Skeletal muscle satellite cell (primary cell): ENCODE results near the gene IGF2.

Experiments used
- H3K27me3 ChIP-seq: 2 replicates; pipeline ENCODE4 v1.7.0; 2013; ENCODE audit warnings: low read length; ENCODE audit not compliant: control insufficient read depth, insufficient read depth
- H3K36me3 ChIP-seq: 2 replicates; pipeline ENCODE4 v1.7.0; 2013; ENCODE audit warnings: mild to moderate bottlenecking, control low read depth, low read length; ENCODE audit not compliant: insufficient read depth
- H3K4me1 ChIP-seq: 2 replicates; pipeline ENCODE4 v1.7.0; 2013; ENCODE audit warnings: low read length; ENCODE audit not compliant: control insufficient read depth, insufficient read depth
- H3K4me2 ChIP-seq: 2 replicates; pipeline ENCODE4 v1.7.0; 2013; ENCODE audit warnings: mild to moderate bottlenecking, low read length
- H3K4me3 ChIP-seq: 2 replicates; pipeline ENCODE4 v1.7.0; 2013; ENCODE audit warnings: low read length
- H3K9ac ChIP-seq: 2 replicates; pipeline ENCODE4 v1.7.0; 2013; ENCODE audit warnings: mild to moderate bottlenecking, low read depth, low read length, moderate library complexity
- H3K9me3 ChIP-seq: replicated peaks from 2 replicates; pipeline ENCODE4 v1.7.0; 2013; ENCODE audit warnings: mild to moderate bottlenecking, control low read depth, low read length

IGF2 gene

GRCh38 chr11:2168286-2169004 is 29.3 kb upstream of the IGF2 start:
- H3K9me3 ChIP-seq, result no peaks in the 10 kb centered on the region
- no peaks in the 10 kb centered on the region for H3K4me1 ChIP-seq
- H3K9ac ChIP-seq, result no peak overlapping the region
- H3K4me3 ChIP-seq, result no peak overlapping the region
- H3K27me3 ChIP-seq, result peaks cover 18% of the 10 kb centered on the region
- no peaks in the 10 kb centered on the region for H3K36me3 ChIP-seq
- H3K4me2 ChIP-seq, result no peak overlapping the region

DNA sequence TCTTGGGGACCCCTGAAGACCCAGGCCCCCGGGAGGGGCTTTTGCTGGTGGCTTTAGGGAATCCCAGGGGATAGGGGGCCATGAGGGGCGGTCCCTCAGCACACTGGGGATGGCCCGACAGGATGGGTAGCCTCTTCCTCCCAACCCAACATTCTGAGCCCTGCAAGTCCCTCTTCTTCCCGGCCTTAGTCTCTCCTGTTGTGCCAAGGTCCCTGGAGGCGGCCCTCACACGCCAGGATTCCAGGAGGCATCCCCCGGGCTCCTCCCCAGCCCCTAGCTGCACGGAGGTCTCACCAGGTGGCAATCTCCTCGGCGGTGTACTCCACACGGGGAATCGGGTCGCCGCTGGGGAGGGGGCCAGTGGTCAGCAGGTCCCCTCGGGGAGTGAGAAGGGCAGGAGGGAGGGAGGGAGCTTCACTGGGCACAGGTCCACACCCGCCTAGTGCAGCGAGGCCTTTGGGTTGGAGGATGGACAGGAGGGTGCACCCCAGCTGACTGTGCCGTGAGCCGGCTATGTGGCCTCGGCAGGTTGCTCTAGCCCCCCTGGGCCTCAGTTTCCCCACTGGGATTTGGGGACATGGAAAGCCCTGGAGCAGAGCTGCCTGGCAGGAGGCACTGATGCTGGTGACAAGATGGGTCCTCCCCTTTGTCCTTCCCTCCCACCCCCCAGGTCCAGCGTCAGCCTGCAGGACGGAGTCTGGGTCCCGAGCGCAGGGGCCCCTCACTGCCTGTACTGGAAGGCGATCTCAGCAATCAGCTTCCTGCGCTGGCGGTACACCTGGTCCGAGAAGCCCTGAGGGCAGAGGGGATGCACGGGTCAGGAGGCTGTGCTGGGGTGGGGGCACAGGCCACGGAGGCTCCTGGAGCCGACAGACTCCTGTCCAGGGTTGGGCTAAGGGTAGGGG is 28.2 kb upstream of the IGF2 start:
- no peaks in the 10 kb centered on the region for H3K36me3 ChIP-seq
- no peak overlapping the region for H3K4me2 ChIP-seq
- no peak overlapping the region for H3K9ac ChIP-seq
- no peak overlapping the region for H3K4me3 ChIP-seq
- no peaks in the 10 kb centered on the region for H3K4me1 ChIP-seq
- no peaks in the 10 kb centered on the region for H3K9me3 ChIP-seq
- H3K27me3 ChIP-seq, result peaks cover 18% of the 10 kb centered on the region

DNA sequence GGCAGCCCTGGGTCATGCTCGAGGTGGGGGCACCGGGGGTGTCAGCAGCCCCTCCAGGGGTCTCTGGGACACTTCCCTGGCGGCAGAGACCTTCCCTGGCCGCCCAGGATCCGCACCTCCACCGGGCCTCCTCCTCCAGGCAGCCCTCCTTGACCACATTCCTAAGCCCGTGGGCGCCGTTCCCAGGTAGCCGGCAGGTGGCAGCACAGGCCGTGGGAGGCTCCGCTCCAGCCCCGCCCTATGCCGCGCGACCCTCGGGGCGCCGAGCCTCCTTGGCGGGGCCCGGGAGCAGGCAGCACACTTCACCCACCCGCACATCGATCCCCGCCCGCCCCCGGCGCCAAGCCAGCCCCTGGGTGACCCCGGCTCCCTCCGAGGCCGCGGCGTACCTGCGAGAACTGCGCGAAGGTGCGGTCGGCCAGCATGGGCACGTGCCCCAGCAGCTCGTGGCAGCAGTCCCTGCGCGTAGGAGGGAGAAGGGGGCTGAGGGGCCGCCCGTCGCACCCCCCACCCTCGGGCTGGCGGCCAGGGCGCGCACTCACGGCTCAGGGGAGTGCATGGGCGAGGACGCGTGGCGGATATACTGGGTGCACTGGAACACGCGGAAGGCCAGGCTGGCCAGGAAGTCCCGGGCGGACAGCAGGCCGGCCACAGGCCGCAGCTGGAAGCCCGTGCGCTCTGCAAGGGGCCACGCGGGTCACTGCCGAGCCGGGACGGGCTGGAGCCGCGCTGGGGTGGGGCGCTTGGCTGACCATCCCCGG is 27.1 kb upstream of the IGF2 start:
- Histone ChIP-seq H3K27me3 (peaks cover 18% of the 10 kb centered on the region), H3K36me3 (no peaks in the 10 kb centered on the region), H3K4me3 (no peak overlapping the region), H3K9ac (no peak overlapping the region), H3K9me3 (no peaks in the 10 kb centered on the region), H3K4me1 (no peaks in the 10 kb centered on the region), H3K4me2 (peak overlapping the region; percentile 65)

GRCh38 chr11:2165571-2165970 is 26.4 kb upstream of the IGF2 start:
- peaks cover 18% of the 10 kb centered on the region for H3K27me3 ChIP-seq
- H3K4me2 ChIP-seq, result no peak overlapping the region
- H3K9ac ChIP-seq, result no peak overlapping the region
- no peaks in the 10 kb centered on the region for H3K4me1 ChIP-seq
- no peaks in the 10 kb centered on the region for H3K36me3 ChIP-seq
- no peak overlapping the region for H3K4me3 ChIP-seq
- H3K9me3 ChIP-seq, result no peaks in the 10 kb centered on the region

DNA sequence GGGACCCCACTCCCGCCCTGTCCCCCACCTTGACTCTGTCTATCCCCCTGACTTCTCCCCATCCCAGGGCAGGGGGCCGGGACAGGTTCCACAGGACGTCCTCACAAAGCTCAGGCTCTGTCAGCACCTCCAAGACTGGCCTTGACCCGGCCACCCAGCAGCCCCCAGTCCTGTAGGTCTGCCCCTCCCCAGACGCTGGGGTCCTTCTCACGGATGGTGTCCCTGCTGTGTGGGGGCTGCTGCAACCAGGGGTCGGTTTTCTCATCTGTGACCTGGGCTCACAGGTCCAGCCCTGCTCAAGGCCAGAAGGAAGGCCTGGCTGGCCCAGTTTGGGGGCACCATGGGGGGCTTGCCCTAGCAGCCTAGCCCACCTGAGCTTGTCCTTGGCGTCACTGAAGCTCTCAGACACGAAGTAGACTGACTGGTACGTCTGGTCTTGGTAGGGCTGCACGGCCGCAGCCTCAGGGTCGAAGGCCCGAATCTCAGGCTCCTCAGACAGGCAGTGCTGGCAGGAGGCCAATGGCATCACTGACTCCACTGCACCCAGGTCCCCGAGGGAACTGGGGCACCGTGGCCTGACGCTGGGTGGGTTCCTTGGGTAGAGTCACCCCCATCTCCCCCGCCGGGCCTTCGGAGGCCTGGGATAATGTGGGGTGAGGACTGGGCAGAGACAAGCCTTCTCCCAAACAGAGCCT is 25.8 kb upstream of the IGF2 start:
- Histone ChIP-seq H3K9me3 (no peaks in the 10 kb centered on the region), H3K4me3 (no peak overlapping the region), H3K4me1 (no peaks in the 10 kb centered on the region), H3K4me2 (no peak overlapping the region), H3K9ac (no peak overlapping the region), H3K27me3 (peaks cover 22% of the 10 kb centered on the region), H3K36me3 (no peaks in the 10 kb centered on the region)

GRCh38 chr11:2164081-2164480 is 24.9 kb upstream of the IGF2 start:
- Histone ChIP-seq H3K4me2 (no peak overlapping the region), H3K9me3 (no peaks in the 10 kb centered on the region), H3K9ac (no peak overlapping the region), H3K4me3 (no peak overlapping the region), H3K36me3 (no peaks in the 10 kb centered on the region), H3K27me3 (peaks cover 18% of the 10 kb centered on the region), H3K4me1 (no peaks in the 10 kb centered on the region)

GRCh38 chr11:2163428-2163978 is 24.3 kb upstream of the IGF2 start:
- H3K4me3 ChIP-seq, result no peak overlapping the region
- no peaks in the 10 kb centered on the region for H3K4me1 ChIP-seq
- no peaks in the 10 kb centered on the region for H3K36me3 ChIP-seq
- no peak overlapping the region for H3K9ac ChIP-seq
- H3K4me2 ChIP-seq, result no peak overlapping the region
- no peaks in the 10 kb centered on the region for H3K9me3 ChIP-seq
- H3K27me3 ChIP-seq, result peaks cover 18% of the 10 kb centered on the region

GRCh38 chr11:2160736-2161259 is 21.6 kb upstream of the IGF2 start, which contains the start of gene INS:
INS (minus strand) TSS chr11:2161209; CDS start chr11:2160971, 238 bp downstream.
- H3K9ac ChIP-seq, result no peak within 1 kb of the TSS
- no peaks in the 10 kb centered on the region for H3K36me3 ChIP-seq
- H3K27me3 ChIP-seq, result peaks cover 20% of the 10 kb centered on the region
- H3K9me3 ChIP-seq, result no peaks in the 10 kb centered on the region
- no peak within 1 kb of the TSS for H3K4me3 ChIP-seq
- H3K4me1 ChIP-seq, result no peaks in the 10 kb centered on the region
- no peak within 1 kb of the TSS for H3K4me2 ChIP-seq

DNA sequence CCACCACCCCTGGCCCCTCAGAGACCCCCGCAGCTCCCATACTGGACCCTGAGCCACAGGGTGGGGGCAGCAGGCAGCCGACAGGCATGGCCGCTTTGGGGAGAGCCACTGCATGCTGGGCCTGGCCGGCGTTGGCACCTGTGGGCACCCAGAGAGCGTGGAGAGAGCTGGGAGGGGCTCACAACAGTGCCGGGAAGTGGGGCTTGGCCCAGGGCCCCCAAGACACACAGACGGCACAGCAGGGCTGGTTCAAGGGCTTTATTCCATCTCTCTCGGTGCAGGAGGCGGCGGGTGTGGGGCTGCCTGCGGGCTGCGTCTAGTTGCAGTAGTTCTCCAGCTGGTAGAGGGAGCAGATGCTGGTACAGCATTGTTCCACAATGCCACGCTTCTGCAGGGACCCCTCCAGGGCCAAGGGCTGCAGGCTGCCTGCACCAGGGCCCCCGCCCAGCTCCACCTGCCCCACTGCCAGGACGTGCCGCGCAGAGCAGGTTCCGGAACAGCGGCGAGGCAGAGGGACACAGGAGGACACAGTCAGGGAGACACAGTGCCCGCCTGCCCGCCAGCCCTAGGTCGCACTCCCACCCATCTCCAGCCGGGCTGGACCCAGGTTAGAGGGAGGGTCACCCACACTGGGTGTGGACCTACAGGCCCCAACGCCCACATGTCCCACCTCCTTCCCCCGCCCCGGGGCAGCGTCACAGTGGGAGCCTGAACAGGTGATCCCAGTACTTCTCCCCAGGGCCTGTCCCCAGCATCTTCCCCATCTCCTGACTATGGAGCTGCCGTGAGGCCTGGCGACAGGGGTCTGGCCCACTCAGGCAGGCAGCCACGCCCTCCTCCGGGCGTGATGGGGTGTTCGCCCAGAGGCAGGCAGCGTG is 20.6 kb upstream of the IGF2 start:
- no peak overlapping the region for H3K4me3 ChIP-seq

DNA sequence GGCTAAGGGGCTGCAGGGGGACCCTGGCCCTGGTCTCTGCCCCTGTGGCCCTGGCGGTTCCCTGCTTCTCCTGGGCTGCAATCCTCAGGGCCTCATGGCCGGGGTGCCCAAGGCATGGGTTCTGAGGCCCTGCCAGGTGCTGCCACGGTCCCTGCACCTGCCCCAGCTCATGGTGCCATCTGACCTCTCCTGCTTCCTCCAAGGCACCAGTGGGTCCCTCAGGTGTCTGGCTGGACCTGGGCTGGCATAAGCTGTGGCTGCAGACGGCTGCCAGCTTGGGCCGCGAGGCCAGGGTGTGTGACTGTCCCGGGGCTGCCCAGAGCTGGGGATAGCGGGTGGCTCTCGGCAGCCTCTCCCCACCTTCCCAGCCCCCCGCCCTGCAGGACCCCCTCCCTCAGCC is 19.8 kb upstream of the IGF2 start:
- H3K36me3 ChIP-seq, result no peaks in the 10 kb centered on the region
- H3K27me3 ChIP-seq, result peaks cover 16% of the 10 kb centered on the region
- H3K4me2 ChIP-seq, result no peak overlapping the region
- H3K4me1 ChIP-seq, result no peaks in the 10 kb centered on the region
- H3K4me3 ChIP-seq, result no peak overlapping the region
- H3K9ac ChIP-seq, result no peak overlapping the region
- no peaks in the 10 kb centered on the region for H3K9me3 ChIP-seq

More for the DNA sequence above, 20.6 kb upstream of the IGF2 start:
- H3K9ac ChIP-seq, result no peak overlapping the region
- no peaks in the 10 kb centered on the region for H3K4me1 ChIP-seq
- H3K36me3 ChIP-seq, result no peaks in the 10 kb centered on the region
- no peak overlapping the region for H3K4me2 ChIP-seq
- H3K27me3 ChIP-seq, result peaks cover 20% of the 10 kb centered on the region
- H3K9me3 ChIP-seq, result no peaks in the 10 kb centered on the region
